ENCODE results near the gene DCANP1. TPM values are rescaled to one million over a fixed set of nuclear protein-coding genes. Genes with fewer than 3 reads are reported as not detected.

The DCANP1 gene
- total RNA-seq, 2 experiments from 2014 or later, result 0.08 TPM; not detected in 1

DNA sequence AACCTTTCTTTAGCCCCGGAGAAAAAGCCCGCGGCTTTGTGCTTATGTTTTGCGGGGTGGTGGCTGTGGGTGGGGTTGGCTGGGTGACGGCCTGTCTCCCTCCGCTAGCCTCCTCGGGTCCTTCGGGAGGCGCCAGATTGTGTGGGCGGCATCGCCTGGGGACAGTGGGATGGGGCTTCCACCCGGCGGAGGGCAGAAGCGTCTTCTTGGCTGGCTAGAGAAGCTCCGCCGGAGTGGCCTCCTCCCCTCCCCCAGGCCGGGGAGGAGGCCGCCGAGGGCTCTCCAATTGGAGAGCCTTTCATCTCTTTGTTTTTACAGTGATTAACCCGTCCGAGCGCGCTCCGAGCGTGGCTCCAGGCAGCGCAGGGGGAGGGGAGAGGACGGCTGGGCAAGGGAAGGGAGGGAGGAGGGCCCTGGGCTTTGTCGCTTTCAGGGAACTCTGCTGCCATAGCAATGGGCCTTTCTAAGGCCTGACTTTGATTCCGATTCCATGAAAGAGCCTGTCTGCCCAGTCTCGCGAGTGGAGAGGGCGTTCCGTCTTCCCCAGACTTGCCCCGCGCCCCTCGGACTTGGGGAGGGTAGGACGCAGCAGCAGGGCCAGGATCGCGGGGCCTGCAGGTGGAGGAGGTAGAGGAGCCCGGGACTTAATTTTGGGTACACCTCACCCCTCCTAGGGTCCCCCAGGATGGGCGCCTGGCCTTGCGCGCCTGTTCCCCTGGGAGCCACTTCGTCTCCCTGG is 41.7 kb upstream of the DCANP1 start:
- ATAC-seq (ENCODE audit: poor library complexity) (no peak), DNase-seq (no peak)
- H3K27ac Mint-ChIP-seq, result no peak overlapping the region
- no peak overlapping the region for H3K4me3 ChIP-seq (ENCODE audit: low read length)
- H3K4me1 ChIP-seq (ENCODE audit: insufficient read depth, low read length), result peaks cover 9% of the 10 kb centered on the region
- TF ChIP-seq, protein P1, sequence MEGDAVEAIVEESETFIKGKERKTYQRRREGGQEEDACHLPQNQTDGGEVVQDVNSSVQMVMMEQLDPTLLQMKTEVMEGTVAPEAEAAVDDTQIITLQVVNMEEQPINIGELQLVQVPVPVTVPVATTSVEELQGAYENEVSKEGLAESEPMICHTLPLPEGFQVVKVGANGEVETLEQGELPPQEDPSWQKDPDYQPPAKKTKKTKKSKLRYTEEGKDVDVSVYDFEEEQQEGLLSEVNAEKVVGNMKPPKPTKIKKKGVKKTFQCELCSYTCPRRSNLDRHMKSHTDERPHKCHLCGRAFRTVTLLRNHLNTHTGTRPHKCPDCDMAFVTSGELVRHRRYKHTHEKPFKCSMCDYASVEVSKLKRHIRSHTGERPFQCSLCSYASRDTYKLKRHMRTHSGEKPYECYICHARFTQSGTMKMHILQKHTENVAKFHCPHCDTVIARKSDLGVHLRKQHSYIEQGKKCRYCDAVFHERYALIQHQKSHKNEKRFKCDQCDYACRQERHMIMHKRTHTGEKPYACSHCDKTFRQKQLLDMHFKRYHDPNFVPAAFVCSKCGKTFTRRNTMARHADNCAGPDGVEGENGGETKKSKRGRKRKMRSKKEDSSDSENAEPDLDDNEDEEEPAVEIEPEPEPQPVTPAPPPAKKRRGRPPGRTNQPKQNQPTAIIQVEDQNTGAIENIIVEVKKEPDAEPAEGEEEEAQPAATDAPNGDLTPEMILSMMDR (IDR thresholded peaks at IDR 0.05), result no peak
- CTCF ChIA-PET, result no interaction called here
- H3K4me1 Mint-ChIP-seq (ENCODE audit: low read depth), result peaks cover 13% of the 10 kb centered on the region
- H3K36me3 ChIP-seq (ENCODE audit: insufficient read depth, low read length), result no peaks in the 10 kb centered on the region
- peaks cover 0 to 19% of the 10 kb centered on the region in 2 experiments for H3K9me3 ChIP-seq (ENCODE audit: control insufficient read depth in 1 of 2, insufficient read depth in 1 of 2, low read length in 2 of 2)
- peaks cover 80% of the 10 kb centered on the region for H3K27me3 Mint-ChIP-seq
- intact Hi-C loops (cut with DNase I, micrococcal nuclease), result no loop called here
- H3K9me3 Mint-ChIP-seq, result no peaks in the 10 kb centered on the region
- H3K36me3 Mint-ChIP-seq (ENCODE audit: low read depth), result no peaks in the 10 kb centered on the region
- H3K4me3 Mint-ChIP-seq, result no peak overlapping the region
- peaks cover 69 to 70% of the 10 kb centered on the region in 2 experiments for H3K27me3 ChIP-seq (ENCODE audit: control insufficient read depth in 1 of 2, insufficient read depth in 2 of 2, low read length in 2 of 2)
- no peak overlapping the region for H3K27ac ChIP-seq (ENCODE audit: low read depth in 1 of 2, low read length in 2 of 2)
- POLR2A ChIA-PET, result no interaction called here

DNA sequence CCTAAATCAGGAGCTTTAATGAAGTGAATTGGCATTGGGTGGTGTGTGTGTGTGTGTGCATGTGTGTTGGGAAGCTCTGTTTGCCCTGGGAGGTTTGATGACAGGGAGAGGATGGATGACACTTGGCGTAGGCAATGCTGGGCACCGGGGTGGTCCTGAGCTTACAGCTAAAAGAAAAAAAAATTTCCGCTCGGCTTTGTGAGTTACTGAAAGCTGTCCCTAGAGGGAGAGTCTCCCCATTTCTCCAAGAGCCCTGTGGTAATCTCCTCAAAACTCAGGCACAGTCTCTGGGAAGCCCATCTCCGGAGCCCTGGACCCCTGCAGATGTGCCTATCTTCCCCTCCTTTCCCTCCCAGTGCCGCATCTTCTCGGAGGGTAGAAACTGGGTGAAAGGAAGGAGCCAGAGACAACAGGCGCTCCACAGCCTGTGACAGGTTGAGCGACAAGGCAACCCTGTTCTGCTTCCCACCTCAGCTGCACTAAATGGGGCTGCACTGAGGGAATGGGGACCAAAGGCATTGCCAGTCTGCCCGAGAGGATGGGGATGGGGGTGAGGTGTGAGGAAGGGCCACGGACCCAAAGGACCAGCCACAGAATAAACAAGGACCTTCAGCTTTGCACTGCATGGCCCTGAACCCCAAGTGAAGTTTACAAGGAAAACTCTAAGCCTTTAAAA is 40.8 kb upstream of the DCANP1 start:
- H3K4me1 Mint-ChIP-seq (ENCODE audit: low read depth), result peaks cover 13% of the 10 kb centered on the region
- H3K27ac Mint-ChIP-seq, result no peak overlapping the region
- H3K9me3 ChIP-seq (ENCODE audit: control insufficient read depth in 1 of 2, insufficient read depth in 1 of 2, low read length in 2 of 2), result peaks cover 0 to 19% of the 10 kb centered on the region in 2 experiments
- ChIA-PET CTCF (no interaction called here), POLR2A (no interaction called here)
- no peaks in the 10 kb centered on the region for H3K9me3 Mint-ChIP-seq
- H3K36me3 ChIP-seq (ENCODE audit: insufficient read depth, low read length), result no peaks in the 10 kb centered on the region
- ATAC-seq (ENCODE audit: poor library complexity) (no peak), DNase-seq (no peak)
- H3K27me3 Mint-ChIP-seq, result peaks cover 72% of the 10 kb centered on the region
- H3K27ac ChIP-seq (ENCODE audit: low read depth in 1 of 2, low read length in 2 of 2), result no peak overlapping the region
- intact Hi-C loops (cut with DNase I, micrococcal nuclease), result no loop called here
- H3K4me3 ChIP-seq (ENCODE audit: low read length), result no peak overlapping the region
- H3K27me3 ChIP-seq (ENCODE audit: control insufficient read depth in 1 of 2, insufficient read depth in 2 of 2, low read length in 2 of 2), result peaks cover 66 to 67% of the 10 kb centered on the region in 2 experiments
- no peak overlapping the region for H3K4me3 Mint-ChIP-seq
- H3K4me1 ChIP-seq (ENCODE audit: insufficient read depth, low read length), result peaks cover 9% of the 10 kb centered on the region
- no peaks in the 10 kb centered on the region for H3K36me3 Mint-ChIP-seq (ENCODE audit: low read depth)
- TF ChIP-seq, protein P1 (IDR thresholded peaks at IDR 0.05), result no peak

DNA sequence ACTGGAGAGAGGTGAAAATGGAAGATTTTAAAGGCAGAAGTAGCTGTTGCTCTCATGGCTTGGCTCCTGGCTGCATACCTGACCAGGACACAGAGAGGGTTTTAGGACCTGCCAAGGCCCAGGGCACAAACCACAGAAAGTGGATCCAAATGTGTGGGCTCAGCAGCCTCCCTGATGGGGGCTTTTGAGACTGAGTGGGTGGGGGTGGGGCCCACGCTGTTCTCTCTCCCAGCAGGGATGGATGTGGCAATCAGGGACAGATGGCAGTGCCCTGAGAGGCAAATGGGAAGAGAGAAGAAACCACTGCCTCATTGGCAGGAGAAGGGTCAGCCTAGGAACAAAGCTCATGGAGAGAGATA is 39.9 kb upstream of the DCANP1 start:
- no peaks in the 10 kb centered on the region for H3K36me3 ChIP-seq (ENCODE audit: insufficient read depth, low read length)
- peaks cover 0 to 19% of the 10 kb centered on the region in 2 experiments for H3K9me3 ChIP-seq (ENCODE audit: control insufficient read depth in 1 of 2, insufficient read depth in 1 of 2, low read length in 2 of 2)
- Mint-ChIP-seq H3K4me1 (ENCODE audit: low read depth) (peaks cover 13% of the 10 kb centered on the region), H3K9me3 (no peaks in the 10 kb centered on the region), H3K27me3 (peaks cover 62% of the 10 kb centered on the region), H3K27ac (no peak overlapping the region), H3K36me3 (ENCODE audit: low read depth) (no peaks in the 10 kb centered on the region), H3K4me3 (no peak overlapping the region)
- CTCF ChIA-PET, result no interaction called here
- no peak overlapping the region for H3K4me3 ChIP-seq (ENCODE audit: low read length)
- peaks cover 9% of the 10 kb centered on the region for H3K4me1 ChIP-seq (ENCODE audit: insufficient read depth, low read length)
- DNase-seq, result no peak
- intact Hi-C loops (cut with DNase I, micrococcal nuclease), result no loop called here
- peaks cover 56 to 59% of the 10 kb centered on the region in 2 experiments for H3K27me3 ChIP-seq (ENCODE audit: control insufficient read depth in 1 of 2, insufficient read depth in 2 of 2, low read length in 2 of 2)
- TF ChIP-seq, protein P1 (IDR thresholded peaks at IDR 0.05), result no peak
- H3K27ac ChIP-seq (ENCODE audit: low read depth in 1 of 2, low read length in 2 of 2), result no peak overlapping the region
- POLR2A ChIA-PET, result no interaction called here
- no peak for ATAC-seq (ENCODE audit: poor library complexity)
